GM18873 (cell line): ENCODE results near the gene TRMT1.
A peak's percentile ranks its signal among the peaks of the same experiment; 100 is the strongest.

Source experiments
- ATAC-seq: cut with Tn5 transposase; IDR thresholded peaks from one replicate; pipeline ENCODE4 v1.9.1; 2021; ENCODE audit warnings: mild to moderate bottlenecking, moderate library complexity, moderate number of reproducible peaks; ENCODE audit not compliant: unreplicated experiment, low FRiP score

TRMT1 gene

GRCh38 chr19:13127811-13128575 is 11.5 kb upstream of the TRMT1 start:
- ATAC-seq, result no peak

DNA sequence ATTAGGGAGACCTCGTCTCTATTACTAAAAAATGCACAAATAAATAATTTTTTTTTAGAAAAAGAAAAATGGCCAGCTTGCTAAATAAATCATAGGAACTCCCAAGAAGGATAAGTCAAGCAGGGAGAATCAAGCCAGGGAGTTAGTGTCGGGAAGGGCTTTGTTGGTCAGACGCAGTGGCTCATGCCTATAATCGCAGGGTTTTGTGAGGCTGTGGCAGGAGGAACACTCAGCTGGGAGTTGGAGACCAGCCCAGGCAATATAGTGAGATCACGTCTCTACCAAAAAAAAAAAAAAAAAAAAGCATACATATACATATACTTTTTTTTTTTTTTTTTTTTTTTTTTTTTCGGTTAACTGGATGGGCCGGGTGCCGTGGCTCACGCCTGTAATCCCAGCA is 10.5 kb upstream of the TRMT1 start:
- no peak for ATAC-seq

DNA sequence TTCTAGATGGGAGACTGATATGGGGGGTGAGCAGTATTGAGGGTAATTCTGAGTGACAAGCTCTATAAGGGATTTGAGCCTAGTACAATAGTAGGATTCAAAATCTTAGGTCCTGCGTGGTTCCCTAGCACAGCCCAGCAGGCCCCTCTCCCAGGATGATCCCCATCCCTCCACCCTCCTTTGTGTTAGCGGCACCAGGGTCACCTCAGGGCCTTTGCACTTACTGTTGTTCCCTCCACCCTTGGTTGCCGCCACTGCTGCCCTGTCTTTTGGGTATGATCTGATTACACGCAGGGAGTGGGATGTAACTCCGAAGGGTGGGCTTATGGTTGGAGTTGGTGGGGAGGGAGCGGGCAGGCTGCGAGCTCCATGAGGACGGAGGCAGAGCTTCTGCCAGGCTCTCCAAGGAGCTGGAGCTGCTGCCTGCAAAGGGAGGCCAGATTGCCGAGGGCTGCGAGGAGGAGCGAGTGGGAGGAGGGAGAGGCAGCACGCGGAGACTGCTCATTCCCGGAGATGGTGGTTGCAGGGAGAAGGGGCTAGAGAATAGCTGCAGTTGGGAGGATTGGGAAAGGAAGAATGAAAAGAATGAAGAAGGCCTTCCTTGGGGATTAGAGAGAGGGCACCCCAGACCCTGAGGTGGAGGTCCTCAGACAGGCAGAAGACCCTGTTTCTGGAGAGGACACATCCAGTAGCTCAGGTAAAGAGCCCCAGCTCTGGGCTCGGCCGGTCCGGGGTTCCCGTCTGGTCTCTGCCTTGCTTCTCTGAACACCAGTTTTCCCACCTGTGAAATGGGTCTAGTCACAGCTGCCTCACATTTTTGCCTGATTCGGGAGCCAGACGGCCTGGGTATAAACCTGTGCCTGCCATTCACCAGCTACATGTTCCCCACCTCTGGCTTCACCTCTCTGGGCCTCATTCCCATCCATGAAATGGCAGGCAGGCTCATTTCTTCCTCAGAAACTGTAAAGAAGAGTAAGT is 6.7 kb upstream of the TRMT1 start:
- ATAC-seq, result no peak

GRCh38 chr19:13122275-13122878 is 5.8 kb upstream of the TRMT1 start:
- ATAC-seq, result no peak

- no peak for ATAC-seq
Observed at GRCh38 chr19:13121551-13122274, 5.2 kb upstream of the TRMT1 start.

DNA sequence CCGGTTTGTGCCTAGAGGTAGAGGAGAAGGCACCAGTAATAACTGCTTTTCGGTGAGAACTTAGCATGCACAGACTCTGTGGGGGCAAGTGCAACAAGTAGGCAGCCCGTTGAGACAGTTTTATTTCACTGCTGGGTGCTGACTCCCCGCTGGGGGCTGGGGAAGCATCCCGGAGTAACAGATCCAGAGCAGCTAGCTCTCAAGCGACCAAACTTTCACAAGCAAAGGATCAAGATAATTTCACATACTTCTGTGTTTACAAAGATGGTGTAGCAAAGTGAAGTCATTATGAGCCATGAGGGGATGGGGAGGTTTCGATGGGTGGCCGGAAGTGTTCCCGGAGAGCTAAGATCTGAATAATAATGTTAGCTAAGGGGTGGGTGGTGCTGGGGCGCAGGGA is 4.3 kb upstream of the TRMT1 start:
- no peak for ATAC-seq

- ATAC-seq, result no peak
Observed at GRCh38 chr19:13120031-13120430, 3.5 kb upstream of the TRMT1 start.

GRCh38 chr19:13119627-13120026 is 3.1 kb upstream of the TRMT1 start:
- ATAC-seq, result no peak

DNA sequence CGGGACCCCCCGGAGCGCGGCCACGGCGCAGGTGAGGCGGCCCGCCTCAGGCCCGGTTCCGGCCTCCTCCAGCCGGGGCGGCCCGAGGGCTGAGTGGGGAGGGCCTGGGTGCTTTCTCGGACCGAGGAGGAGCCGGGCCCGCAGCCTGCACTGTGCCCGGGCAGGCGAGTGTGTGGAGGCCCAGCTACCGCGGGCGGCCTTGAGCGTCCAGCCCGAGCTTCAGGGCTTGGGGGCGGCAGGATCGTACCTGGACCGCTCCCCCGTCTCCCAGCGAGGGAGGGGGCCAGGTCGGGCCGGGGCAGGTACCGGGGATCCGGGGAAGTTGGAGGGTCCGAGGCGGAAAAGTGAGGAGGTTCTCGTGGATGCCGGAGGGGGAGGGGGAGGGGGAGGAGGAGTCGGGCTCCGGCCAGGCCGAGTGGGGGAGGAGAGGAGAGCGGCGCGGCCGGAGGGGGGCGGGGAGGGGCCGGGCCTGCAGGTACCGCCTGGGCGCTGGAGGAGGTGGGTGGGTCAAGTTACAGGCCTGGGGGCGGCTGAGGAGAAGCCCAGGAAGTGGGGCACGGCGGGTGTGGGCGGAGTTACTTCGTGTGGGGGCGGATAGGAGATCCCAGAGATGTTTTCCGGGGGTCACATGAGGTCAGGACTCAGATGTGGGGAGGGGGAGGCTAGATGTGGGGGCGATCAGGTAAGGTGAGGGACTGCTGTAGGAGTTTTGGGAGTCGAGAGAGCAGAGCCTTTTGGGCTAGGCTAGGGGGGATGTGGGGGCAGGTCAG is 2.1 kb upstream of the TRMT1 start:
- no peak for ATAC-seq

DNA sequence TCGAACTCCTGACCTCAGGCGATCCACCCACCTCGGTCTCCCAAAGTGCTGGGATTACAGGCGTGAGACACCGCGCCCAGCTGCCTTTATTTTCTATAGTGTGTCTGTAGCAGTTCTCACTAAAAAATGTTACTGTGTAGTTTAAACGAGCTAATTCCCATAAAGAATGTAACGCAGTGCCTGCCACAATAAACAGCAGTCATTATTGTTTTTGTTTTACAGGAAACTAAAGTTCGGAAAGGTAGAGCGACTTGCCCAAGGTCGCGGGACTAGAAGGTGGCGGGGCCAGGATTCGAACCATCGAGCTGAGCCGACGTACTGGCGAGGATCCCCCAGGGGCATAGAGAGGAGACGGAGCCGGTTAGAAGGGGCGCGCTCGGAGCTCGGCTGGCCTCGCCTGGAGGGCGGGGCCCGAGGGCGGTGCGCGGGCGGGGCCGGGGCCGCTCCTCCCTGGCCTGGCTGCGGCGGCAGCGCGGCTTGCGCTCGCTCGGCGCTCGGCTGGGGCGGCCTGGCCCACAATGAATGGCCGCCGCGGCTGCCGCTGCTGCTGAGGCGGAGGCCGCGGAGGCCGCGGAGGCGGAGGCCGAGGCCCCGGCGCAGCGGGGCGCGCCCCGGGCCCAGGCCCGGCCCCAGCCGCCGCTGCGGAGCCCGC is 1.4 kb upstream of the TRMT1 start, which contains the start of gene NACC1:
NACC1 (plus strand) TSS at position 493 of the 652 bp plus-strand sequence. CDS start 16,944 bp downstream, outside the sequence.
- ATAC-seq, result peak; percentile 37

- ATAC-seq, result no peak
Observed at GRCh38 chr19:13117176-13117771, 734 bp upstream of the TRMT1 start.

DNA sequence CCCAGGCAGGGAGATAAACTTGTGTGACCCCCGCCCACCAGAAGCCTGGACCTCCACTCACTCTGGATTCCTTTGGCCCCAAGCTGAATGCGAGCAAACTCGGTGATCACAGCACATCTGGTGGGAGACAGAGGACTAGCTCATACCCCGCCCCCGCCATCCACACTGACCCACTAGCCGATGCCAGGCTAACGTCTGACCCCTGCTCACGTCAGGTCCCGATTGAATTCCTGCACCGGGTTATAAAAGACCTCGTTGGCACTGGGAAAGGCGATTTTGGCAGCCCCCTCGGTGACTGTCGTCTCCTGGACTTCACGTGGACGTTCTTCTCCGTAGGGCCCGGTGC is 631 bp downstream of the TRMT1 start:
- ATAC-seq, result no peak

- ATAC-seq, result no peak
Observed at GRCh38 chr19:13112555-13112954, 4.0 kb downstream of the TRMT1 start.

- ATAC-seq, result no peak
Observed at GRCh38 chr19:13110099-13110610, 6.4 kb downstream of the TRMT1 start.

GRCh38 chr19:13109361-13110098 is 7.0 kb downstream of the TRMT1 start:
- no peak for ATAC-seq

DNA sequence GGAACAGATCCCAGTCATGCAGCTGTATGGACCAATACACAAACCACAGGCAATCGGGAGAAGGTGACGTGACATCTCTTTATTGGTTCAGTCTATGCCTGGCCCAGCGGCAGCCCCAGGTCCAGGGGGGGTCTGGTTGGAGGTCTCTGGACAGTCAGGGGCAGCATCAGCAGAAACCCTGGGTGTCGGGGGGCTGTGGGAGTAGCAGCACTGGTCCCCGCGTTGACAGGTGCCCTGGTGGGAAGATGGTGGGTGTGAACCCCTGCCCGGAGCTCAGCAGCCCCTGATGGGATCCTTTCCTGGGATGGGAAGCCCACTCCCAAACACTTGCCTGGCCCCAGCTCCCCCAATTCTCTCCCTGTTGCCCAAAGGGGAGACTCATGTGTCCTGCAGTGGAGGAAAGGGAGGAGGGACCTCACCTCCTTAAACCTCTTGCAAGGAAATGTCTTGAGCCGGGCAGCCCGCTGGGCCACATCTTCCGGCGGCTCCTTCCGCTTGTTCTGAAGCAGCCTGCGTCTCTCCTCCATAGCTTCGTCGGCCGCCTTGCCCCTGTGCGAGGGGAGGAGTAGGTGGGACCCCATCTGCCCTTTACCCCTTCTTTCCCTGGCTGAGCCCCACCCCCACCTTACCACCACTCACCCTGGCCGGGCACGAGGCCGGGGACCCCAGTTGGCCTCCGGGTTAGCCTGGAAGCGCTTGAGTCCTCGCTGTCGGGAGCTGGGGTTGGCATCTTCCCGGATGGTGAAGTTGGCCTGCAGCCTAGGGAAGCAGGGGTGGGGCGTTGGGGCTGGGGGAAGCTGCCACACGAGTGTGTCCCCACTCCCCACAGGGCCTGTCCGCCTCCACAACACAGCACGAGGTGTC is 11.5 kb downstream of the TRMT1 start:
- no peak for ATAC-seq

DNA sequence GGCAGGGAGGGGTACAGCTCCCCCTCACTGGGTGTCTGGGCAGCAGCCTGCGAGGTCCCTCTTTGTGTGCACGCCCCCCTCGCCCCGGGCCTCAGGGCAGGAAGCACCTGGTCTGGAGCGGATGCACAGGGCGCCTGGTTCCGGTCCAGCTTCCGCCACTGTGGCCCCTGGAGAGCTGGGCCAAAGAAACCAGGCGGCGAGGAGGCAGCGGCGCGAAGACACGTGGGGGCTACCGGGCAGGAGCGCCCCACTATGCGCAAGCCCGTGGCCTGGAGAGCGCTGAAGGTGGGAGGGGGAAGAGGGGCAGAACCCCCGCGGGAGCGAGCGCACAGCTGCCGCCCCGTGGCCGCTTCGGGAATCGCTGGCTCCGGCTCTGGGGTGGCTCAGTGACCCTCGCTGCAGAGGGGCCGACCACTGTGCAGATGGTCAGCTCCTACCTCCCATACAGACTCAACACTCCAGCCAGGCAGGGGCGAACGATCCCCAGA is 12.1 kb downstream of the TRMT1 start:
- no peak for ATAC-seq
